Measurements from ENCODE around the gene ANKFN1. TPM values are rescaled to one million over a fixed set of nuclear protein-coding genes. Genes with fewer than 3 reads are reported as not detected.

The ANKFN1 gene
- polyA plus RNA-seq, 3 donors, result not detected

DNA sequence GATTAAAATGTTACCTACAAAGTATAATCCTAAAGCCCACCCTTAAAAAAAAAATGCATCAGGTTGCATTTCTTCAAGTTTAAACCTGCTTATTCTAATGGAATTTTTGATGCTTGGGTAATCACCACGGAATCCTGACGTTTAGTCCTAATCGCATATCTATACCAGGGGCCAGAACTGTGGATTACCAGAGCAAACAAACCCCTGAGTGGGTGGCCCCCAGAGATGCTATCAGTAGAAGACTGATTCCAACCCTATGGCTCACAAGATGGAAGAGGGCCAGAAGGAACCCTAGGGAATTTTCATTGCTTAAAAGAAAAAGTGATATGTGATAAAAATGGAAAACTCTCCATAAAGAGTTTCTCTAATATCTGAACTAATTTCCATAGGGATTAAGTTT lies 288.0 kb downstream of the ANKFN1 start:
- H2AFZ ChIP-seq (ENCODE audit: insufficient read depth, low read depth, low read length, poor library complexity, severe bottlenecking), result no peak overlapping the region
- H3K79me2 ChIP-seq (ENCODE audit: insufficient read depth, low read length), result no peaks in the 10 kb centered on the region
- H3K27me3 ChIP-seq (ENCODE audit: control insufficient read depth in 2 of 2, insufficient read depth in 2 of 2, low read length in 2 of 2), result no peaks in the 10 kb centered on the region
- no peak overlapping the region for H3K27ac Mint-ChIP-seq
- no peak for DNase-seq
- no peaks in the 10 kb centered on the region for H3K36me3 ChIP-seq (replicated peaks in 1 of 2; ENCODE audit: control insufficient read depth in 1 of 2, insufficient read depth in 2 of 2, low read length in 2 of 2)
- intact Hi-C loops (cut with micrococcal nuclease), result no loop called here
- H3K4me1 ChIP-seq (ENCODE audit: control insufficient read depth in 1 of 2, insufficient read depth in 2 of 2, low read length in 2 of 2), result no peaks in the 10 kb centered on the region
- H3K4me1 Mint-ChIP-seq, result peaks cover 5% of the 10 kb centered on the region
- H3K9ac ChIP-seq (ENCODE audit: insufficient read depth, low read length, poor library complexity, severe bottlenecking), result no peak overlapping the region
- TF ChIP-seq, protein P1, sequence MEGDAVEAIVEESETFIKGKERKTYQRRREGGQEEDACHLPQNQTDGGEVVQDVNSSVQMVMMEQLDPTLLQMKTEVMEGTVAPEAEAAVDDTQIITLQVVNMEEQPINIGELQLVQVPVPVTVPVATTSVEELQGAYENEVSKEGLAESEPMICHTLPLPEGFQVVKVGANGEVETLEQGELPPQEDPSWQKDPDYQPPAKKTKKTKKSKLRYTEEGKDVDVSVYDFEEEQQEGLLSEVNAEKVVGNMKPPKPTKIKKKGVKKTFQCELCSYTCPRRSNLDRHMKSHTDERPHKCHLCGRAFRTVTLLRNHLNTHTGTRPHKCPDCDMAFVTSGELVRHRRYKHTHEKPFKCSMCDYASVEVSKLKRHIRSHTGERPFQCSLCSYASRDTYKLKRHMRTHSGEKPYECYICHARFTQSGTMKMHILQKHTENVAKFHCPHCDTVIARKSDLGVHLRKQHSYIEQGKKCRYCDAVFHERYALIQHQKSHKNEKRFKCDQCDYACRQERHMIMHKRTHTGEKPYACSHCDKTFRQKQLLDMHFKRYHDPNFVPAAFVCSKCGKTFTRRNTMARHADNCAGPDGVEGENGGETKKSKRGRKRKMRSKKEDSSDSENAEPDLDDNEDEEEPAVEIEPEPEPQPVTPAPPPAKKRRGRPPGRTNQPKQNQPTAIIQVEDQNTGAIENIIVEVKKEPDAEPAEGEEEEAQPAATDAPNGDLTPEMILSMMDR (IDR thresholded peaks at IDR 0.05), result no peak
- H3K36me3 Mint-ChIP-seq, result no peaks in the 10 kb centered on the region
- H3K4me2 ChIP-seq (replicated peaks; ENCODE audit: extremely low read depth, low read length, poor library complexity, severe bottlenecking), result no peak overlapping the region
- no peaks in the 10 kb centered on the region for H4K20me1 ChIP-seq (ENCODE audit: insufficient read depth, low read length)
- no peaks in the 10 kb centered on the region for H3K27me3 Mint-ChIP-seq (ENCODE audit: low read depth in 3 of 3)
- WGBS (ENCODE audit: insufficient coverage), result 100% methylated on average over 3 of the region's 3 CpGs
- H3K9me3 Mint-ChIP-seq, result peaks cover 0 to 1% (median 0%) of the 10 kb centered on the region in 7 donors
- no peak overlapping the region for H3K4me3 Mint-ChIP-seq
- H3K4me3 ChIP-seq (replicated peaks in 1 of 3; ENCODE audit: low read depth in 2 of 3, low read length in 3 of 3), result no peak overlapping the region
- H3K9me3 ChIP-seq (replicated peaks in 1 of 2; ENCODE audit: control insufficient read depth in 1 of 2, insufficient read depth in 1 of 2, low read length in 2 of 2), result no peaks in the 10 kb centered on the region
- no peak overlapping the region for H3K27ac ChIP-seq (ENCODE audit: low read depth in 1 of 2, low read length in 2 of 2)

DNA sequence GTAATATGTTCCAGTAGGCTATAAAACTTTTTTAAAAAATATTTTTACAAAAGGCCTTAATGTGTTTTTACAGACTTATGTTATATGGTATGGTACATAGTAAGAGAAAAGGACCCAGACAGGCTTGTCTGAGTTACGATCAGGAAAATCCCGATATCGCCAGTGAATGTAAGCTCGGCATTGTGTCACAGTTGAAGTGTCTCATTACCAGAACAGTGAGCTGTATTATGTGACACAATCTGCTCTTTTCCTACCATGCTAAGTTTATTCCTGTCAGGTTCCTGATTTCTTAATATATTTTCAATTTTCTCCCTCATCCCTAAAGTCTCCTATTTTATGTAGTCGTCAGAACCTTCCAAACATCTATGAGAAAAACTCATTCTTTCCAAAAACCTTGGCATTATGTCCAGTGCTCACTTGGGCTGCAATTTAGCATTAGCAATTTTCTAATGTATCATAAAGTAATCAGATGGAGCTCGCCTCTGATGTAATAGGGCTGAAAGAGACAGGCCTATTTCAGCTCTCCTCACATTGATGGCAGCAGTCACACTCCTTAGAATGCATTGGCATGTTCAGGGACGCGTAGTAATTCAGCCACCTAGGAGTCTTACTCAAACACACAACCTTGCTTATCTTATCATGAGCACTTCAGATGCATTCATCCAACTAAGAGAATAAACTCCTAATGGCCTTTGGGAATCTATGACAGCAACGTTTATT lies 292.6 kb downstream of the ANKFN1 start:
- TF ChIP-seq, protein P1 (IDR thresholded peaks at IDR 0.05), result no peak
- intact Hi-C loops (cut with micrococcal nuclease), result no loop called here
- no peak overlapping the region for H2AFZ ChIP-seq (ENCODE audit: insufficient read depth, low read depth, low read length, poor library complexity, severe bottlenecking)
- H3K4me1 ChIP-seq (ENCODE audit: control insufficient read depth in 1 of 2, insufficient read depth in 2 of 2, low read length in 2 of 2), result no peaks in the 10 kb centered on the region
- H3K27ac ChIP-seq (ENCODE audit: low read depth in 1 of 2, low read length in 2 of 2), result no peak overlapping the region
- H3K4me3 Mint-ChIP-seq, result no peak overlapping the region
- H3K79me2 ChIP-seq (ENCODE audit: insufficient read depth, low read length), result no peaks in the 10 kb centered on the region
- DNase-seq, result no peak
- H3K36me3 ChIP-seq (replicated peaks in 1 of 2; ENCODE audit: control insufficient read depth in 1 of 2, insufficient read depth in 2 of 2, low read length in 2 of 2), result no peaks in the 10 kb centered on the region
- H3K4me2 ChIP-seq (replicated peaks; ENCODE audit: extremely low read depth, low read length, poor library complexity, severe bottlenecking), result no peak overlapping the region
- no peaks in the 10 kb centered on the region for H3K36me3 Mint-ChIP-seq
- H3K27ac Mint-ChIP-seq, result no peak overlapping the region
- no peaks in the 10 kb centered on the region for H3K9me3 ChIP-seq (replicated peaks in 1 of 2; ENCODE audit: control insufficient read depth in 1 of 2, insufficient read depth in 1 of 2, low read length in 2 of 2)
- 92% methylated on average over 4 of the region's 9 CpGs for WGBS (ENCODE audit: insufficient coverage)
- H3K4me1 Mint-ChIP-seq, result no peaks in the 10 kb centered on the region
- no peak overlapping the region for H3K9ac ChIP-seq (ENCODE audit: insufficient read depth, low read length, poor library complexity, severe bottlenecking)
- no peaks in the 10 kb centered on the region for H3K27me3 ChIP-seq (ENCODE audit: control insufficient read depth in 2 of 2, insufficient read depth in 2 of 2, low read length in 2 of 2)
- peaks cover 1 to 3% (median 2%) of the 10 kb centered on the region in 3 donors for H3K27me3 Mint-ChIP-seq (ENCODE audit: low read depth in 3 of 3)
- H3K4me3 ChIP-seq (replicated peaks in 1 of 3; ENCODE audit: low read depth in 2 of 3, low read length in 3 of 3), result no peak overlapping the region
- no peaks in the 10 kb centered on the region for H4K20me1 ChIP-seq (ENCODE audit: insufficient read depth, low read length)
- peaks cover 0 to 1% (median 0%) of the 10 kb centered on the region in 7 donors for H3K9me3 Mint-ChIP-seq
